H1 (cell line): Measurements from ENCODE around the gene DPYSL4. TPM values are rescaled to one million over a fixed set of nuclear protein-coding genes. Genes with fewer than 3 reads are reported as not detected.

Experiments used
- CTCF ChIA-PET: fragments of 300-600 bp; sonication (Branson Sonifier 250); formaldehyde crosslinking; loops from one replicate; lab custom pipeline; 2021; ENCODE audit not compliant: partially characterized antibody; lab: Charles Lee
- POLR2A ChIA-PET: fragments of 300-600 bp; sonication (Branson Sonifier 250); formaldehyde crosslinking; loops from one replicate; lab custom pipeline; 2021; ENCODE audit warnings: inconsistent platforms; ENCODE audit not compliant: partially characterized antibody; lab: Charles Lee
- DNase-seq, 2 experiments: peaks; one replicate each; pipeline versions ENCODE4 v3.0.0 to v3.0.0-alpha.2; 2010 to 2022; ENCODE audit warnings: low spot score in 2 of 2, low read depth in 1 of 2, mixed read lengths in 1 of 2
- FAIRE-seq: peaks from 2 replicates; lab custom pipeline; 2011; peaks lifted over from hg19 to GRCh38; lab: Jason Lieb, UNC
- H2AFZ ChIP-seq: 2 replicates; pipeline ENCODE4 v1.8.1; 2012; ENCODE audit warnings: low read length, inconsistent platforms
- H2AK5ac ChIP-seq: 2 replicates; pipeline ENCODE4 v1.6.1; 2013; ENCODE audit warnings: low read depth, low read length
- H2BK120ac ChIP-seq: replicated peaks from 2 replicates; pipeline ENCODE3; 2013; ENCODE audit warnings: low read depth, low read length, inconsistent platforms
- H2BK12ac ChIP-seq: 2 replicates; pipeline ENCODE4 v1.6.1; 2013; ENCODE audit warnings: low read depth, low read length
- H2BK15ac ChIP-seq: 2 replicates; pipeline ENCODE4 v1.6.1; 2013; ENCODE audit warnings: low read length
- H2BK20ac ChIP-seq: 2 replicates; pipeline ENCODE4 v1.6.1; 2013; ENCODE audit warnings: low read length
- H2BK5ac ChIP-seq: 2 replicates; pipeline ENCODE4 v1.6.1; 2013; ENCODE audit warnings: low read depth, low read length
- H3K14ac ChIP-seq: 2 replicates; pipeline ENCODE4 v1.6.1; 2013; ENCODE audit warnings: inconsistent platforms; ENCODE audit not compliant: insufficient read length
- H3K18ac ChIP-seq: 2 replicates; pipeline ENCODE4 v1.6.1; 2013; ENCODE audit warnings: low read length; ENCODE audit errors: extremely low read depth
- H3K23ac ChIP-seq: 2 replicates; pipeline ENCODE4 v1.6.1; 2013; ENCODE audit warnings: inconsistent platforms; ENCODE audit not compliant: insufficient read length
- H3K23me2 ChIP-seq: 2 replicates; pipeline ENCODE4 v1.6.1; 2013; ENCODE audit warnings: low read depth, low read length
- H3K27ac ChIP-seq: 2 replicates; pipeline ENCODE4 v1.6.1; 2011; ENCODE audit warnings: low read depth, low read length, inconsistent platforms
- H3K27me3 ChIP-seq, 4 experiments: replicated peaks in 1 of 4; 1 replicate in 1 of 4; 2 replicates in 3 of 4; pipeline versions ENCODE4 v1.6.1 to v1.8.1; 2011 to 2013; ENCODE audit warnings: low read length in 3 of 4, mild to moderate bottlenecking in 3 of 4, inconsistent platforms in 2 of 4, mixed read lengths in 2 of 4, moderate library complexity in 1 of 4; ENCODE audit not compliant: control insufficient read depth in 3 of 4, insufficient read depth in 3 of 4; ENCODE audit errors: extremely low read depth in 1 of 4
- H3K36me3 ChIP-seq, 4 experiments: 2 replicates each; pipeline versions ENCODE4 v1.6.1 to v1.8.1; 2011 to 2013; ENCODE audit warnings: mild to moderate bottlenecking in 4 of 4, low read length in 3 of 4, moderate library complexity in 2 of 4, control low read depth in 1 of 4, inconsistent platforms in 1 of 4; ENCODE audit not compliant: insufficient read depth in 4 of 4, control insufficient read depth in 2 of 4
- H3K4ac ChIP-seq: replicated peaks from 2 replicates; pipeline ENCODE3; 2013; ENCODE audit warnings: low read length, low read depth, mixed read lengths, inconsistent platforms; ENCODE audit not compliant: insufficient read length
- H3K4me1 ChIP-seq, 4 experiments: replicated peaks in 1 of 4; 1 replicate in 1 of 4; 2 replicates in 3 of 4; pipeline versions ENCODE4 v1.6.1 to v1.8.1; 2011 to 2013; ENCODE audit warnings: low read length in 3 of 4, inconsistent platforms in 2 of 4, mixed read lengths in 1 of 4; ENCODE audit not compliant: insufficient read depth in 4 of 4, control insufficient read depth in 3 of 4
- H3K4me2 ChIP-seq, 2 experiments: 2 replicates each; pipeline versions ENCODE4 v1.6.1 to v1.8.1; 2011 to 2013; ENCODE audit warnings: low read depth in 2 of 2, low read length in 2 of 2, control low read depth in 1 of 2, inconsistent platforms in 1 of 2, mild to moderate bottlenecking in 1 of 2; ENCODE audit not compliant: insufficient read depth in 1 of 2
- H3K4me3 ChIP-seq, 4 experiments: fragments of 200-600, 300-600 bp in 1 of 4; sonication (generic), shearing (Covaris generic), sonication (Bioruptor Twin) in 1 of 4; 2 replicates each; pipeline versions ENCODE4 v1.5.1 to v1.8.1; 2011 to 2016; ENCODE audit warnings: low read length in 4 of 4, low read depth in 3 of 4, control low read depth in 2 of 4, inconsistent platforms in 2 of 4, mild to moderate bottlenecking in 2 of 4, mixed read lengths in 1 of 4, moderate library complexity in 1 of 4; ENCODE audit not compliant: insufficient read depth in 2 of 4; ENCODE audit errors: extremely low read depth in 1 of 4
- H3K56ac ChIP-seq: replicated peaks from 2 replicates; pipeline ENCODE3; 2013; ENCODE audit warnings: low read depth, mild to moderate bottlenecking, mixed read lengths, low read length, inconsistent platforms; ENCODE audit not compliant: insufficient read length
- H3K79me1 ChIP-seq: 2 replicates; pipeline ENCODE4 v1.6.1; 2013; ENCODE audit warnings: low read depth, low read length, control low read depth
- H3K79me2 ChIP-seq, 2 experiments: 2 replicates each; pipeline versions ENCODE4 v1.6.1 to v1.8.1; 2012 to 2013; ENCODE audit warnings: low read length in 2 of 2, mild to moderate bottlenecking in 2 of 2, inconsistent platforms in 1 of 2; ENCODE audit not compliant: insufficient read depth in 2 of 2, control insufficient read depth in 1 of 2
- H3K9ac ChIP-seq, 4 experiments: replicated peaks in 1 of 4; 1 replicate in 1 of 4; 2 replicates in 3 of 4; pipeline versions ENCODE4 v1.6.1 to v1.8.1; 2011 to 2013; ENCODE audit warnings: low read depth in 3 of 4, low read length in 3 of 4, control low read depth in 2 of 4, mild to moderate bottlenecking in 2 of 4, moderate library complexity in 2 of 4, inconsistent platforms in 1 of 4; ENCODE audit errors: extremely low read depth in 1 of 4
- H3K9me3 ChIP-seq, 2 experiments: 2 replicates each; pipeline versions ENCODE4 v1.6.1 to v1.8.1; 2012 to 2013; ENCODE audit warnings: mild to moderate bottlenecking in 2 of 2, moderate library complexity in 2 of 2, control low read depth in 1 of 2, inconsistent platforms in 1 of 2, low read depth in 1 of 2, low read length in 1 of 2, mixed read lengths in 1 of 2; ENCODE audit not compliant: insufficient read depth in 2 of 2
- H4K20me1 ChIP-seq, 2 experiments: replicated peaks in 1 of 2; 2 replicates each; pipeline versions ENCODE3 to v1.8.1; 2011 to 2013; ENCODE audit warnings: inconsistent platforms in 2 of 2, low read length in 2 of 2, mild to moderate bottlenecking in 1 of 2; ENCODE audit not compliant: insufficient read depth in 2 of 2, control insufficient read depth in 1 of 2
- H4K5ac ChIP-seq: 2 replicates; pipeline ENCODE4 v1.6.1; 2013; ENCODE audit warnings: low read length, low read depth, mixed read lengths, inconsistent platforms; ENCODE audit not compliant: insufficient read length
- H4K8ac ChIP-seq: 2 replicates; pipeline ENCODE4 v1.8.0; 2013; ENCODE audit warnings: mild to moderate bottlenecking, moderate library complexity, low read length, inconsistent platforms; ENCODE audit not compliant: insufficient read depth; ENCODE audit errors: extremely low read depth
- H4K91ac ChIP-seq: replicated peaks from 2 replicates; pipeline ENCODE3; 2013; ENCODE audit warnings: low read length, mixed read lengths, inconsistent platforms; ENCODE audit not compliant: insufficient read length
- CHD1 ChIP-seq: IDR thresholded peaks from 2 replicates; pipeline ENCODE4 v1.6.1; 2012; ENCODE audit warnings: low read depth, low read length, improper control_type of control experiment
- HDAC6 ChIP-seq: IDR thresholded peaks from one replicate; pipeline ENCODE4 v1.7.1; 2012; ENCODE audit warnings: low read depth, mild to moderate bottlenecking, inconsistent platforms, low read length, moderate library complexity
- POU5F1 ChIP-seq: IDR thresholded peaks from 2 replicates; pipeline ENCODE4 v1.6.1; 2011; ENCODE audit warnings: low read depth, mild to moderate bottlenecking, low read length, moderate library complexity
- SP2 ChIP-seq: IDR thresholded peaks from 2 replicates; pipeline ENCODE4 v1.6.1; 2012; ENCODE audit warnings: mild to moderate bottlenecking, low read length, inconsistent platforms
- WGBS, 2 experiments: shearing (Covaris generic) in 1 of 2; methylation state at CpG; one replicate each; pipeline versions ENCODE4 v1.1.6 to v1.1.7; 2013 to 2015; ENCODE audit warnings: low lambda C conversion rate in 2 of 2, mixed read lengths in 2 of 2, inconsistent platforms in 1 of 2, low coverage in 1 of 2, missing lambda C conversion rate in 1 of 2; ENCODE audit not compliant: insufficient replicate concordance in 2 of 2, insufficient coverage in 1 of 2, insufficient read length in 1 of 2; ENCODE audit errors: extremely low coverage in 1 of 2, missing lambda C conversion rate in 1 of 2; 5-methylcytosine and 5-hydroxymethylcytosine counted together
- polyA plus RNA-seq, 7 experiments: library from polyadenylated mRNA; depleted of rRNA in 3 of 7; stranded (reverse) in 5 of 7; unstranded in 2 of 7; fragments of >200 nt in 5 of 7; fragments of 200-250 nt in 2 of 7; gene quantifications; 1 replicate in 5 of 7; 2 replicates in 1 of 7; 4 replicates in 1 of 7; pipeline versions ENCODE4 v1.2.1 to v1.2.3, GENCODE V29; 2011 to 2013; ENCODE audit warnings: missing spikeins in 2 of 7, mixed read lengths in 2 of 7
- total RNA-seq: library from RNA; stranded (reverse); fragmentation: NEBNext Ultra II Directional; extraction: Animal tissue kit (Norgen Biotek cat#: 25700); gene quantifications from 2 replicates; pipeline ENCODE4 v1.2.1, GENCODE V29; 2021

Gene DPYSL4
- total and polyA plus RNA-seq, 2 of the 8 experiments (the other 6 are each of a cell fraction or from before 2014, with no cell fraction given) = 12.9 to 15.2 TPM

- FAIRE-seq = no peak
- 86% methylated on average over 12 of the region's 17 CpGs; no CpG with 5 or more reads in 1 of the 2 experiments for WGBS, 2 experiments
These were observed 63.2 kb downstream of the DPYSL4 start for GRCh38 chr10:132249824-132250375.

More at GRCh38 chr10:132249824-132250375, 63.2 kb downstream of the DPYSL4 start:
- Histone ChIP-seq H4K8ac (no peak overlapping the region), H4K5ac (no peak overlapping the region), H4K91ac (no peak overlapping the region), H3K79me2 (no peaks in the 10 kb centered on the region), H3K27ac (no peak overlapping the region), H3K23me2 (peaks cover 2% of the 10 kb centered on the region; the same call in 1 of the 2 replicates), H2BK20ac (no peak overlapping the region), H3K4ac (no peak overlapping the region), H3K18ac (no peak overlapping the region), H3K4me1 (peaks cover 0 to 11% (median 6%) of the 10 kb centered on the region in 4 experiments; a peak in 4 of 7 replicates), H4K20me1 (peaks cover 0 to 1% of the 10 kb centered on the region in 2 experiments), H3K9ac (no peak overlapping the region), H3K4me3 (no peak overlapping the region), H3K9me3 (no peaks in the 10 kb centered on the region), H3K79me1 (no peaks in the 10 kb centered on the region), H2BK12ac (no peak overlapping the region), H3K14ac (no peak overlapping the region), H2BK120ac (no peak overlapping the region), H3K27me3 (no peaks in the 10 kb centered on the region; a peak in 1 of 7 replicates), H2AK5ac (no peak overlapping the region), H3K23ac (no peak overlapping the region), H3K36me3 (no peaks in the 10 kb centered on the region), H3K56ac (no peak overlapping the region), H2BK15ac (no peak overlapping the region), H3K4me2 (no peak overlapping the region), H2AFZ (no peak overlapping the region), H2BK5ac (no peak overlapping the region)
- no peak for TF ChIP-seq HDAC6
- TF ChIP-seq CHD1 = no peak
- no peak for TF ChIP-seq POU5F1
- no peak for TF ChIP-seq SP2
- CTCF ChIA-PET = interaction anchor here (1.1 to 1.5 kb wide), 4 partner anchors 11 to 111 kb away, joined by 3 to 5 read pairs (median 4); no protein-coding TSS in a partner anchor
- POLR2A ChIA-PET = interaction anchor here (0.8 kb wide), 1 partner anchor 10 kb away, joined by 3 read pairs; no protein-coding TSS in a partner anchor
- DNase-seq = no peak
